Stimulated activated CD4-positive, alpha-beta T cell treated with anti-CD3 and anti-CD28 coated beads, Interleukin-1b, Interleukin-23, amount 100 ng/mL, for 1 hour (primary cell): ENCODE data around the gene FAM9A.

ENCODE experiments used
- DNase-seq, 2 donors: peaks; one replicate each; pipeline ENCODE4 v3.0.0-alpha.2; 2020; ENCODE audit warnings: low read depth in 2 of 2

FAM9A gene

DNA sequence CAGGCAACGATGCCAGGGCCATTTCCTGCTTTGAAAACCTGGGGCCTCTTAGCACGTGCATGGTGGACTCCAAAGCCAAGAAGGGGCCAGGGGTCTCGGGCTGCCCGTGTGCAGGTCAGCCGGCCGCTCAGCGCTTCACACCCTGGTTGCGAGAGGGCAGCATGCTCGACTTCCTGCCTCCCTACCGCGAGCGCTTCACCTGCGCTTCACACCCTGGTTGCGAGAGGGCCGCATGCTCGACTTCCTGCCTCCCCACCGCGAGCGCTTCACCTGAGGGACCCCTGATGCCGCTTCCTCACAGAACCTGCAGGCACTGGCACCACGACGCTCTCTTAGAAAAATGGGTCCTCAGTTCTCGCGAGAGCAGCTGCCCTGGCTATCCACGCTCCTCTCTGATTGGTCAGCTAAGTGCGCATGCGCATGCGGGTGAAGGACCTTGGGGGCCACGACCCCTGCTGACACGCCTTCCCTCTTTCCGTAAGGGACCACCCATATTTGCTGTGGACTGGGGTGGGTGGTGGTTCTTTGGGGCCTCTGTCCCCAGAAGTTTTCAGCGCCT lies at the start of gene FAM9A:
Gene FAM9A (minus strand): TSS at position 343 of the 559 bp plus-strand sequence. CDS start 1,212 bp downstream, outside the sequence.
- no peak for DNase-seq

DNA sequence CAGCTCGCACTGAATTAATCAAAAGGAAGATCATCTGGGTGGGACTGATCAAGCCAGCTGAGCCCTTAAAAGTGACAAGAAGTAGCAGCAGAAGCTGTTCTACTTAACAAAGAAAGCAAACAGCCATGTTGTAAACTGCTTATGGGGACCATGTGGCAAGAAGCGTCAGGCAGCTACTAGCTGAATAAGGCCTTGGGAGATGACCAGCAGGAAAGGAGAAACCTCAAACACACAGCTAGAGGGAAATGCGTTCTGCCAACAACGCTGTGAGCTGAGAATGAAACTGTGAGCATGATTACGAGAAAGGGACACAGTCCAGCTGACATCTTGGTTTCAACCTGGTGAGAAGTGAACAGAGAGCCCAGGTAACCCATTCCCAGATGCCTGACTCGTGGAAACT lies 49.3 kb upstream of the FAM9A start:
- no peak for DNase-seq

DNA sequence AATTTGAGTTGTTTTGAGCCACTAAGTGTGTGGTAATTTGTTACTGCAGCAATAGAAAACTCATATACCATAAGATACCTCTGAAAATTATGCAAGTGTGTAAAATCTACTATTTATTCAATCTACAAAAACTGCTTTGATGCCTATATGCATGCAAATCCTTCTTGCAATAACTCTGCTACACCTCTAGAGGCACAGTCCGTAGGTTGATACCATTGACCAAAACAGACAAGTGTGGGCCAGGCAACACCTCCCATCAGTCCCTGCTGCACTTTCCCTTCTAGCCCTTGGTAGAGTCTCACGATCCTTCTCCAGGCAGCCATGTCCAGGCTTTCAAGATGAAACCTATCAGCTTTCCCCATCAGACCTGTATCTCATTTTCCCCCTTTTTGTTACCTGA lies 48.8 kb upstream of the FAM9A start:
- no peak for DNase-seq

DNA sequence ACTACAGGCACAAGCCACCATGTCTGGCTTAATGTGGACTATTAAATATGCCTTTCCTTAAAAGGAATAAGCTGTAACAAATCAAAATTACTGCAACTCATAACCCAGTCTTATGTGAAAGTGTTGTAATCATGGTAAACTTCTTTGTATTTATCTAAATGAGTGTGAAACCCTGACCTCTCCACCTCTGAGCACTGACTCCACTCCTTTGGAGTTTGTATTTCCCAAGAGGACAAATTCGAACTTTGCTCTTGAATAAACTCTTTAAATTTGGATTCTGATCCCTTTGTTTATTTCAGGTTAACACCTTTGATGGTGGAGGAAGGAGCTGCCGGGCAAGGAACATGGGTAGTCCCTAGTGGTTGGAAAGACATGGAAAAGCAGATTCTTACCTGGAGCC lies 48.3 kb upstream of the FAM9A start:
- DNase-seq = no peak

DNA sequence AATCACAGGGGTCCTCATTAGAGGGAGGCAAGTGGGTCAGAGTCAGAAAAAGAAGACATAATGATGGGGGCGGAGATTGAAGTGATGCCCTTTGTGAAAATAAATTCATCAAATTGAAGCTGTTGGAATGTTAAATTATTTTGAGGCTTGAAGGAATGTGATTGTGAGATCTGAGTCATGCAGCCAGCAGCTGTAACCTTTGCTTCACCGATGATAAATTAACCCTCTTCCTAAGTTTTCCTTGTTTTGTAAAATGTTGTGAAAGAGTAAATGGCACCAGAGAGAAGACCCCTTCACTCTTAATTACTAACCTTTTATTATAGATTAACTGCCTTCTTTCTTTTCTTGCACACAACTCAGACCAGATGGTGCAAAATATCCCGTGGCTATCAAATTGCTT lies 47.7 kb upstream of the FAM9A start:
- DNase-seq = no peak

DNA sequence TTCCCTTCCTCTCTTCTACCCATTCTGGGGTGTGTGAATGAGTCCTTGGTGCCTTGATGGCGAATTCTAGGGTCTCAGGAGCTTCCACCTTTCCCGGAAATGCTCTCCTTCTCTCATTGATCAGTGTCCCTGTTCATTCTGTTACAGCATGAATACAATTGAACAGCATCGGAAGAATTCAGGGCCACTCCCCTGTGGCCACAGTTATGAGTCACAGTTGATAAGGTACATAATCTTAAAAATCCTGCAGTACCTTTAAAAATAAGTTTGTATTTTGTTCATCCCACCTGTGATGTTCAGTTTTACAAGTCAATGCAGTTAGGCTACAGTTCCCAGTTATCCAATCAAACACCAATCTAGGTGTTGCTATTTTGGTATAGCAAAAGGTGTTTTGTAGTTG lies 47.3 kb upstream of the FAM9A start:
- no peak for DNase-seq

DNA sequence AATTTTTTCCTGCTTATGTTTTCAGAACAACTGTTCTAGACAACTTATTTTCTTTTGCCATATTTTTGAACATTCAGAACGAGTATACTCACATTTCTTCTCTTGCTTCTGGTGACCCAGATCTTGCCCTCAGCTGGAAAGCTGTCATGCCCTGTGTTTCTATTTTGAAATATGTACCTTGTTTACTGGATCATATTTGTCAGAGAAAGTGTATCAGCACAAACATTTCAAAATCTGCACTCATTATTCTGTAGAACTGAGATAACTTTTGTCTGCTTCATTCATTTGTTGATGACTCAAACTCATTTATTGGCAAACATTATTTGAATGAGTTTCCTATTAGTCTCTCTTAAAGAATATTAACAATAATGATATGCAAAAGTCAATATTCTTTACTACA lies 46.2 kb upstream of the FAM9A start:
- DNase-seq = no peak

DNA sequence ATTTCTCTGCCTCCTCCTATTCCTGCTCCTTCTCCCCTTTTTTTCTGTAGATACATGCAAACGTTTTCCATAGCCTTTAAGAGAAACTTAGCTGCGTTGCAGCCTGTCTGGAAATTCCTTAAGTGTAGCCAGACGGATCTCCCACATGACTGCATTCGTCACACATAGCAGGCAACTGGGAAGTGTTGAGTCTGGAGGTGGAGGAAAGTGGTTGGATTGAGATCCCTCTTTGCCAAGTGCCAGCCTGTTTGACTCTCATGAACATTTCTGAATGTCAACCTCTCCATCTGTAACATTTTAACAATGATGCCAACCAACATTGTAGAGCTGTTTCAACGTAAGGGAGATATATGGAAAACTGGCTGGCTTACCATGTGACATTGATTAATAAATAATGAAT lies 45.1 kb upstream of the FAM9A start:
- DNase-seq = no peak

DNA sequence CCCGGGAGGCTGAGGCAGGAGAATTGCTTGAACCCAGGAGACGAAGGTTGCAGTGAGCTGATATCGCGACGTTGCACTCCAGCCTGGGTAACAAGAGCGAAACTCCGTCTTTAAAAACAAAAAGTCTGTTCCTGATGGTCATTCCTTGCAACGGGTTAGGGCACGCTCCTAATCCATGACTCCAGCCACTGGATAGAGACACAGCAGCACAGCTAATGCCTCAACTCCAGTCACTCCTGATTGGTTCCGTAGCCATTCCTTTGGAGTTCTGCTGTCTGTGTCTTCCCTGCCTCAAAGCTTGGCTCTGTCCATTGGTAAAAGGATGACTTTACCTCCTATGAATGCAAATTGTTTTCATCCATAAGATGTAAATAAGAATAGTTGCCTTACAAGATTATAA lies 44.3 kb upstream of the FAM9A start:
- no peak for DNase-seq

DNA sequence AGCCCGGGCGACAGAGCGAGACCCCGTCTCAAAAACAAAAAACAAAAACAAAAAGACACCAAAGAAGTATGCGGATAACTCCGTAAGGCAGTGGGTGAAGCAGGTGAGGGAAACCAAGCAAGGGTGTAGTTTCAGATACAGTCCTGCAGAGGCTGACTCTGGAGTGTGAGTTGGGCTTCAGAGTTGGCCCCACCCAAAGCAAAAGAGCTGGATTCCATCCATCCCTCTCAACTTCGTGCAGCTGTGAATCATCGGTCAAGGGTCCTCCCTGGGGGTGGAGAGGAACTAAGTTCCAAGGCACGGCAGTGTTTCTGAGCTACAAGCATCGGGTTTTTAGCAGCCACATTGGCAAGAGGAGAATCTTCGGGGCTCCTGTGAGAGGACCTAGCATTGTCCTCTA lies 43.9 kb upstream of the FAM9A start:
- DNase-seq = no peak

DNA sequence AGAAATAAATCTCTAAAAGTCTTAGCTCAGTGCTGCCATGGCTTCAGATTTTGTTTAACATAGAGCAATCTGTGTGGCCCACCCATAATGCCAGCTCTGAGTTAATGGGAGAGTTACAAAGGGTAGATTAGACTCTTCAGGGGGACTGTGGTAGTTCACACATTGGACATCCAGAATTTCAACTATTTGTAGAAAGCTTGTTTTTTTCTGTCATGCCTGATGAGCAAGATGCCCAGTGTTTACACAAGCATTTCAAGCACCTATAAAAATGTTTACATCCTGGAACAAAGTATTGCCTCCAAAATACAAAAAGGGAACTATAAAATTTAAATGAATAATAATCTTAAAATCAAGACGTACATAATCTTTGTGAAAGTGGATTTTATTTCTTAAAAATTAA lies 43.0 kb upstream of the FAM9A start:
- DNase-seq = no peak

DNA sequence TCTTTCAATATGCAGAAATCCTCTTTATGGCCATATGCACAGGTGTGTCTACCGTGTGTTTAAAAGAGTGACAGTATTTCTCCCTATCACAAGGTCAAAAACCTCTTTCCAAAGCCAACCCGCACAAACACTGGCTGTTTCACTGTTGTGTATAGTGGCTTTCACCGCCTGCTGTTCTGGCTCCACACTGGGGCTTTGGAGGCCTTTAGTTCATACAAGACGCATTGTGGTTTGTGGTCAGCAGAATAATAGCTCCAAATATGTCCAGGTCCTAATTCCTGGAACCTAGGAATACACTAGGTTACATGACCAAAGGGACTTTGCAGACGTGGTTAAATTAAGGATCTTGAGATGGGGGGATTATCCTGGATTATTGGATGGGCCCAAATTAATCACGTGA lies 40.7 kb upstream of the FAM9A start:
- DNase-seq = no peak

DNA sequence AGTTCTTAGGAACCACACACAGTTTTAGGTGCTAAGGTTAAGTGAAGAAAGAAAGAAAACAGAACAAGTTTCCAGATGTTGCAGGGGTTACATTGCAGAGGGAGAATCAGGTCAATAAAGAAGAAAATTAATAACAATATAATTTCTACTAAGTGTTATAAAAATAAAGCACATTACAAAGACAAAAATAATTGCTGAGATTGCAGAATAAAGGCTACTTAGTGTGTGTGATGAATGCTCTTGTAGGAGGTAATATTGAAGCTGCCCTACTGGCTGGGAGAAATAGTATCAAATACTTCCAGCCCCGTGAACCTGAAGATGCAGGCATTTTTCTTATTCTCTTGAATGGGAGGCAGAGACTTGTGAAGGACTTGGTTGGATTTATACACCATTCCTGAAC lies 33.2 kb upstream of the FAM9A start:
- no peak for DNase-seq

DNA sequence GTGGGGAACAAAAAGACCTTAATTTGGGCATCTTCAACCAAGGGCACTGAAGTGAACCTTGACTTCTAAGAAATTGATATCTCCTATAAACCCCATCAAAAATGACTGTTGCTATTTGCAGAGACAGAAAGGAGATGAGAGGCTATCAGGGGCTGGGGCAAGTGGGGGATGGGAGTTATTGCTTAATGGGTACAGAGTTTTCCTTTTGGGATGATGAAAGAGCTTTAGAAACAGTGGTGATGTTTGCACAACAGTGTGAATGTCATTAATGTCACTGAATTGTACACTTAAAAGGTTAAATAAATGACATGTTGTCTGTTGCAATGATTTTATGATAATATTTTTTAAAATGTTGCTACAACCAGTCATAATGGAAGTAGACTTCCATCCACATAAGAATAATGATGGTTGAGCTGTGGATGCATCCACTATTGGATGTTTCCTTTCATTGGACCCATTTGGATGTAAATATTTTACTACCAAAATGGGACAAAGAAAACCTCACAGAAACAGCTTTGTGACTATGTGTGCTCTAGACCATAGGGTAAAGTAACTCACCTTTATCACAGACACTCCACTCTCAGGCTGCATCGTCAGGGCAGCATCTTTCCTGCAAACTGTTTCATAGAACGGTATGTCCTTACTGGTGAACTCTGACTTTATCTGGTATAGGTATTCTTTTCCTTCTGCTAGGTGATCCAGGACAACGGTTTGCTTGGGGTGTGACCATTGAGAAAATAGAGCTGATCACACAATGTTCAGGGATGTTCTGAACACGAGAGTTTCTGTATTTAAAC lies 31.6 kb upstream of the FAM9A start:
- DNase-seq = no peak

DNA sequence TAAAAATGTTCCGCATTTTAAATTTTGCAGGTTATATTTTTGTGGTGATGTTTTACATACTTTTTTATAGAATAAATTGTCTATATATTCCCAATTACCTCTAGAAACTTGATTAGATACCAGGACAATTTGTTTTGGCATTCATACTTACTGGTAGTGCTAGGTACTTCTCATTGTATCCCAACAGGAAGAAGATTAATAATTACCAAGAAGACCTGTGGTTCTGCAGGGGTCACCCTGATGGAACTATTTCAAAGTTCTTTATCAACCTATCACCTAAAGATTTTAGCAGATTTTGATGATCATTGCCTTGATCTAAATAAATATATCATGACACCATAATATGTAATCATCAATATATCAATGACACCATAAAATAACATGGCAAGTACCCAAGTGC lies 22.5 kb upstream of the FAM9A start:
- no peak for DNase-seq

DNA sequence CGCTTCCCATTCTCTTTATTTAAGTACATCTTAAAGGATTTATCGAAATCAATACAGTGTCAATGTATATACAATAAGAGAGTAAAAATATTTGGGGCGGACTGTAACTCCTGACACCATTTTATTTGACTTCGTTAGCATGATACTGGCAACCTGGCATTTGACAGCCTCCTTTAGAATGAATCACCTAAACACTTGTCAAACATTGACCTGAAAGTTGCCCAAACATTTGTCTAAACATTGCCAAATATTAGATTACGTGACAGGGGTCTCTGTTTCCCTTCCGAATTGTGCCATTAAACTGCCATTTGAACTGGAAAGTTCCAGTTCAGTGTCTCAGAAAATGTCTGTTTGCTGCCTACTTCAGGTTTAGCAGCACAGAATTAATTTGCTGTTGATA lies 20.8 kb upstream of the FAM9A start:
- DNase-seq = no peak

DNA sequence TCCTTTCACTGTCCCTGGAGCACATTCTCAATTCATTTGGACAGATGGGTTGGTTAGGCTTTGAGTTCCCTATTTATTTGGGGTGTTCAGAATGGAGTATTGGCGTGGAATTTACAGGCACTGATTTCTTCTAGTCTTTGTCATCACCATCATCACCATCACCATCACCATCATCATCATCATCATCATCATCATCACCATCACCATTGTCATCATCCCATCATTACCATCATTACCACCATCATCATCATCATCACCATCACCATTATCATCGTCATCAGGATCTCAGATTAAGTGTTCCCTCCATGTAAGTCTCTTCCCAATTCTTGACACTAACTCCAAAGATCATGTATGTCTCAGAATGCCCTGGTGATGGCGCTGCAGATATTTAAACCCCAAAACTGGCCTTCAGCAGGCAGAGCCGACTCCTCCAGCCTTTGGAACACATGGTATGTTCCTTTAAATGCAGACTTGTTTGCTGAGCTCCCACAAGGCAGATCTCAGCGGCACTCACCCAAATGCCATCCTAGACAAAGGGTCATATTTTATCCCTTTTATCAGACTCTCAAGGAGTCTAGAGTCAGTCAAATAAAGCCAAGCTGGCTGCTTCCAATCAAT lies 19.8 kb upstream of the FAM9A start:
- no peak for DNase-seq

DNA sequence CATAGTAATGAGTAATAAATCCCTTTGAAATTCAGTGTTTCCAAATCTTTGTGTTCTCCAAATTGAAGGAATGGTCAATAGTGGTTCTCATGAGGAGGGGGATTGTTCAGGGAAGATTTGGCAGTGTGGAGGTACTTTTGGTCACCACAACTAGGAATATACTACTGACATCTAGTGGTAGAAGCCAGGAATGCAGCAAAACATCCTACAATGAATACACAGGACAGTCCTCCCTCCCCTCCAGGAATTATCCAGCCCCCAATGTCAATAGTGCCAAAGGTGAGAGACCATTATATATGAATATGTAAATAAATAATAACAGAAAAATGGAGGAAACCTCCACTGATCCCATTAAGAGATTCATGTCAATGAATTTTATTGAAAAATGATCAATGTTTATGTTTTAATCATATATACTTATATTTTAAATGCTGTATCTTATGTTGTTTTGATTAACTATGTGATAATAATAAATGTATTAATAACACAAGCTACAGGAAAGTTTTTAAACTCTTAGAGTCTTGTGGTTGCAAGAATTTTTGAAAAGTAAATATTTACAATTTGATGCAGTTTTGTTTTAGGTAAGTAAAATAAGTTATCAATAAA lies 14.4 kb upstream of the FAM9A start:
- DNase-seq = no peak

DNA sequence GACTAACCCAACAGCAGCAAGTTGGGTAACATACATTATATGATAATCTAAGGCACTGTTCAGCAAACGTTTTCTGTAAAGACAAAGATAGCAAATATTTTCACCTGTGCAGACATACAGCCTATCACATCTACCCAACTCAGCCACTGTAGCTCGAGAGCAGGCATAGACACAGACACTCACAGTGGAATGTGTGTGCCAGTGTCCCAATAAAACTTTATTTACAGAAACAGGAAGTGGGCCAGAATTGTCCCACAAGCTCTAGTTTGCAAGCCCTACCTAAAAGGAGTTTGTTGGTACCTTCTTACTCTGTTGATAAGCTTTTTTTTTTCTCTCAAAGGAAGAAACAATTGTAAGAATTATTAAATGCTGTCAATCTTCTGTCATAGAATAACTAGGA lies 11.9 kb upstream of the FAM9A start:
- DNase-seq = no peak

DNA sequence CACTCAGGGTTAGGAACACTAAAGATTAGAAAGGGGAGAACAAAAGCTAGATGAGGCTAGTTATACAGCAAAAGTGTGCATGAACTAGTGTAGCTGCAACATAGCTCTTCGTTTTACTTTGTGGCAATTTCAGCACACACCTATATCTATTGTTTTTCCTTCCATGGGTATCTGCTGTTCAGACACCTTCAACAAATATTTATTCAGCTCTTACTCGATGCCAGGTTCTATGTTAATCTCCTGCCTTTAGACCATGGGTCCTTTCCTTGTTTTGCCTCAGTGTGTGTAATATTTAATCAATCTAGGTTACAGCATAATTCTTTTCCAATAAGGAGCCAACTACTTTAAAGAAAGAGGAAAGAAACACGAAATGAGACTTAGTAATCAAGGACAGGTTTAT lies 10.4 kb upstream of the FAM9A start:
- DNase-seq = no peak

DNA sequence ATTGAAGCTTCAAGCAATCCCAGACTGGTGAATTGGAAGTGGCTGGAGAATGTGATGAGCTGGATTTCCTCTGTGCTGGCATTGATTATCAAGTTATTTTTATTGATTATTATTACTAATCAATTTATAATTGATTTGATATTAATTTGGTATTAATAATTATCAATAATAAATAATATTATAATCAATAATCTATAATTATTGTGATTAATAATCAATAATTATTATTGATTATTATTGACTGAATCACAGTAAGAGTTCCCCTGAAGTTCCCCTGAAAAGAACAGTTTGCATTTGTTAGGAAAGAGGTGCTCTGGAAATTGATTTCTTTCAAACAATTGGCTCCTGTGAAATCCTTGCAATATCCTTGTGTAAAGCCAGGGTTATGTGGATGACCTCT lies 7.5 kb upstream of the FAM9A start:
- no peak for DNase-seq

DNA sequence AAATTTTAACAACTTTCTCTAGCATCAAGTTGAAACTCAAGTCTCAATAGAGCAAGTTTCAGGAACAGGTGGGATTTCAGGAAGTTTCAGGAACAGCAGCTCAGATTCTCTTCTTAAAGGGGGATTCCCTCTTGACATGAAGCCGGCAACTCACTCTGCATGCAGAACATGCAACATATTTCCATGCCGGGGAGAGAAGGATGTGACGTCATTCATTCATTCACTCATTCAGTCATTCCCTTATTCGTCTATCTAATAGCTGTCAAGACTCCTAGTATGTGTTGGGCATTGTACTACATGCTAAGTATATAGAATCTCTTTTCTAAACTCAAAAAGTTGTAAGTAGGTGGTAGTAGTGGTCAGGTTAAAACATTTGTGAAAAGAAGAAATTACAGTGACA lies 4.8 kb upstream of the FAM9A start:
- no peak for DNase-seq

DNA sequence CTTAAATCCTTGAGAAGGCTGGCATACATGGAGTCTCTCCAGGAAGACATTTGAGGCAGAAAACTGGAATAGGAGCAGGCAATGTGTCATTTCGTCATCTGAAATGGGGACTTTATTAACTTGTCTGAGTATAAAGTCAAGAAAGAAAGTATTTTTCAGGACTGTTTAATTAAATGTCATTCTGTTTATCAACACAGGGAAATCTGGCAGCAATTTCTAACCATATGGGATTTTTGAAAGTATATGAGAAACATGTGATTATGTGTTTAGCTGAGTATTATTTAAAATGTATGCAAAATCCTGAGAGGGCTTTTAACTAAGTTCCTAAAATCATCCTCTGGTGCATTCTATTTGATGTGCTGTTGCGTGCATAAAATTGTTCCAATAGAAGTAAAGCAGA lies 3.9 kb upstream of the FAM9A start:
- DNase-seq = no peak
